Measurements from ENCODE around the gene RTN1. TPM values are rescaled to one million over a fixed set of nuclear protein-coding genes. Genes with fewer than 3 reads are reported as not detected.
A peak's percentile ranks its signal among the peaks of the same experiment; 100 is the strongest.

The RTN1 gene
- total and polyA plus RNA-seq, 3 experiments from 2014 or later: 0.13 TPM; not detected in 2

- Histone ChIP-seq H3K9me3 (ENCODE audit: low read length) (no peaks in the 10 kb centered on the region), H3K36me3 (ENCODE audit: insufficient read depth, low read length) (no peaks in the 10 kb centered on the region), H3K4me1 (ENCODE audit: insufficient read depth, low read length) (no peaks in the 10 kb centered on the region), H3K27me3 (ENCODE audit: insufficient read depth, low read length, poor library complexity, severe bottlenecking) (no peaks in the 10 kb centered on the region), H3K27ac (ENCODE audit: low read depth, low read length) (no peak overlapping the region), H3K4me3 (ENCODE audit: low read length) (no peak overlapping the region)
- H3K9me3 Mint-ChIP-seq: peaks cover 0 to 1% (median 0%) of the 10 kb centered on the region in 5 donors
- peaks cover 6 to 16% of the 10 kb centered on the region in 2 donors for H3K27me3 Mint-ChIP-seq
- POLR2A ChIA-PET: no interaction called here
- no peak overlapping the region for H3K4me3 Mint-ChIP-seq
- CTCF ChIA-PET: interaction anchor here (0.8 kb wide), 1 partner anchor 9 kb away, joined by 3 read pairs; no protein-coding TSS in a partner anchor
- no peaks in the 10 kb centered on the region for H3K4me1 Mint-ChIP-seq
- H3K27ac Mint-ChIP-seq: no peak overlapping the region
- DNase-seq: no peak
- H3K36me3 Mint-ChIP-seq: no peaks in the 10 kb centered on the region
Measured at GRCh38 chr14:59904184-59904583, 33.6 kb upstream of the RTN1 start.

- ChIA-PET CTCF (interaction anchor here (0.8 kb wide), 1 partner anchor 644 kb away, joined by 3 read pairs; no protein-coding TSS in a partner anchor), POLR2A (no interaction called here)
- Mint-ChIP-seq H3K4me3 (no peak overlapping the region), H3K27me3 (peaks cover 5 to 26% of the 10 kb centered on the region in 2 donors), H3K4me1 (no peaks in the 10 kb centered on the region), H3K36me3 (no peaks in the 10 kb centered on the region), H3K27ac (no peak overlapping the region), H3K9me3 (peaks cover 0 to 1% (median 0%) of the 10 kb centered on the region in 5 donors)
- H3K9me3 ChIP-seq (ENCODE audit: low read length): no peaks in the 10 kb centered on the region
- no peaks in the 10 kb centered on the region for H3K27me3 ChIP-seq (ENCODE audit: insufficient read depth, low read length, poor library complexity, severe bottlenecking)
- no peak for DNase-seq
- H3K36me3 ChIP-seq (ENCODE audit: insufficient read depth, low read length): no peaks in the 10 kb centered on the region
- H3K4me3 ChIP-seq (ENCODE audit: low read length): no peak overlapping the region
- no peak overlapping the region for H3K27ac ChIP-seq (ENCODE audit: low read depth, low read length)
- H3K4me1 ChIP-seq (ENCODE audit: insufficient read depth, low read length): no peaks in the 10 kb centered on the region
Measured at GRCh38 chr14:59900556-59900955, 30.0 kb upstream of the RTN1 start.

- H3K4me1 Mint-ChIP-seq: no peaks in the 10 kb centered on the region
- H3K27ac Mint-ChIP-seq: no peak overlapping the region
- no peak overlapping the region for H3K27ac ChIP-seq (ENCODE audit: low read depth, low read length)
- no peak overlapping the region for H3K4me3 ChIP-seq (ENCODE audit: low read length)
- CTCF ChIA-PET: no interaction called here
- POLR2A ChIA-PET: no interaction called here
- no peaks in the 10 kb centered on the region for H3K9me3 ChIP-seq (ENCODE audit: low read length)
- DNase-seq: no peak
- H3K9me3 Mint-ChIP-seq: peaks cover 0 to 1% (median 0%) of the 10 kb centered on the region in 5 donors
- H3K27me3 ChIP-seq (ENCODE audit: insufficient read depth, low read length, poor library complexity, severe bottlenecking): no peaks in the 10 kb centered on the region
- H3K4me3 Mint-ChIP-seq: no peak overlapping the region
- H3K27me3 Mint-ChIP-seq: peaks cover 3 to 33% of the 10 kb centered on the region in 2 donors
- no peaks in the 10 kb centered on the region for H3K36me3 Mint-ChIP-seq
- no peaks in the 10 kb centered on the region for H3K36me3 ChIP-seq (ENCODE audit: insufficient read depth, low read length)
- no peaks in the 10 kb centered on the region for H3K4me1 ChIP-seq (ENCODE audit: insufficient read depth, low read length)
Measured at GRCh38 chr14:59897757-59898383, 27.3 kb upstream of the RTN1 start.

GRCh38 chr14:59895721-59896120 is 25.1 kb upstream of the RTN1 start:
- CTCF ChIA-PET: interaction anchor here (1.1 kb wide), 1 partner anchor 9 kb away, joined by 3 read pairs; no protein-coding TSS in a partner anchor
- H3K9me3 Mint-ChIP-seq: no peaks in the 10 kb centered on the region
- no peak for DNase-seq
- Histone ChIP-seq H3K36me3 (ENCODE audit: insufficient read depth, low read length) (no peaks in the 10 kb centered on the region), H3K9me3 (ENCODE audit: low read length) (no peaks in the 10 kb centered on the region), H3K4me1 (ENCODE audit: insufficient read depth, low read length) (no peaks in the 10 kb centered on the region), H3K27me3 (ENCODE audit: insufficient read depth, low read length, poor library complexity, severe bottlenecking) (no peaks in the 10 kb centered on the region), H3K4me3 (ENCODE audit: low read length) (no peak overlapping the region), H3K27ac (ENCODE audit: low read depth, low read length) (no peak overlapping the region)
- no peaks in the 10 kb centered on the region for H3K36me3 Mint-ChIP-seq
- POLR2A ChIA-PET: no interaction called here
- H3K27ac Mint-ChIP-seq: no peak overlapping the region
- H3K4me3 Mint-ChIP-seq: no peak overlapping the region
- H3K4me1 Mint-ChIP-seq: no peaks in the 10 kb centered on the region
- peaks cover 1 to 30% of the 10 kb centered on the region in 2 donors for H3K27me3 Mint-ChIP-seq

- Histone ChIP-seq H3K4me3 (ENCODE audit: low read length) (no peak overlapping the region), H3K9me3 (ENCODE audit: low read length) (no peaks in the 10 kb centered on the region), H3K27ac (ENCODE audit: low read depth, low read length) (no peak overlapping the region), H3K4me1 (ENCODE audit: insufficient read depth, low read length) (no peaks in the 10 kb centered on the region), H3K27me3 (ENCODE audit: insufficient read depth, low read length, poor library complexity, severe bottlenecking) (no peaks in the 10 kb centered on the region), H3K36me3 (ENCODE audit: insufficient read depth, low read length) (no peaks in the 10 kb centered on the region)
- Mint-ChIP-seq H3K27ac (no peak overlapping the region), H3K27me3 (peaks cover 6 to 16% of the 10 kb centered on the region in 2 donors), H3K4me1 (no peaks in the 10 kb centered on the region), H3K4me3 (no peak overlapping the region), H3K9me3 (peaks cover 0 to 4% (median 0%) of the 10 kb centered on the region in 5 donors), H3K36me3 (no peaks in the 10 kb centered on the region)
- POLR2A ChIA-PET: no interaction called here
- no peak for DNase-seq
- CTCF ChIA-PET: no interaction called here
Measured at GRCh38 chr14:59890676-59891075, 20.1 kb upstream of the RTN1 start.

- H3K27ac ChIP-seq (ENCODE audit: low read depth, low read length): no peak overlapping the region
- DNase-seq: no peak
- Mint-ChIP-seq H3K9me3 (peaks cover 0 to 7% (median 4%) of the 10 kb centered on the region in 5 donors), H3K27ac (no peak overlapping the region), H3K27me3 (peaks cover 13 to 25% of the 10 kb centered on the region in 2 donors), H3K36me3 (no peaks in the 10 kb centered on the region), H3K4me1 (no peaks in the 10 kb centered on the region), H3K4me3 (no peak overlapping the region)
- POLR2A ChIA-PET: no interaction called here
- H3K4me1 ChIP-seq (ENCODE audit: insufficient read depth, low read length): no peaks in the 10 kb centered on the region
- no peak overlapping the region for H3K4me3 ChIP-seq (ENCODE audit: low read length)
- H3K9me3 ChIP-seq (ENCODE audit: low read length): no peaks in the 10 kb centered on the region
- no peaks in the 10 kb centered on the region for H3K36me3 ChIP-seq (ENCODE audit: insufficient read depth, low read length)
- CTCF ChIA-PET: no interaction called here
- H3K27me3 ChIP-seq (ENCODE audit: insufficient read depth, low read length, poor library complexity, severe bottlenecking): no peaks in the 10 kb centered on the region
Measured at GRCh38 chr14:59882957-59883356, 12.4 kb upstream of the RTN1 start.

- Mint-ChIP-seq H3K36me3 (no peaks in the 10 kb centered on the region), H3K4me3 (peak overlapping the region in 5 of 7 donors; percentile 38 to 78 (median 70)), H3K9me3 (peaks cover 0 to 2% (median 0%) of the 10 kb centered on the region in 5 donors), H3K27me3 (peaks cover 35 to 57% of the 10 kb centered on the region in 2 donors), H3K4me1 (peaks cover 6 to 15% (median 9%) of the 10 kb centered on the region in 3 donors), H3K27ac (no peak overlapping the region)
- POLR2A ChIA-PET: no interaction called here
- no peak overlapping the region for H3K27ac ChIP-seq (ENCODE audit: low read depth, low read length)
- no peak for DNase-seq
- no peak overlapping the region for H3K4me3 ChIP-seq (ENCODE audit: low read length)
- H3K4me1 ChIP-seq (ENCODE audit: insufficient read depth, low read length): no peaks in the 10 kb centered on the region
- H3K36me3 ChIP-seq (ENCODE audit: insufficient read depth, low read length): no peaks in the 10 kb centered on the region
- H3K9me3 ChIP-seq (ENCODE audit: low read length): no peaks in the 10 kb centered on the region
- CTCF ChIA-PET: interaction anchor here (1.0 kb wide), 1 partner anchor 14 kb away, joined by 3 read pairs; no protein-coding TSS in a partner anchor
- H3K27me3 ChIP-seq (ENCODE audit: insufficient read depth, low read length, poor library complexity, severe bottlenecking): peaks cover 8% of the 10 kb centered on the region
Measured at GRCh38 chr14:59871166-59871495, 555 bp upstream of the RTN1 start.

- peaks cover 6 to 15% (median 9%) of the 10 kb centered on the region in 3 donors for H3K4me1 Mint-ChIP-seq
- POLR2A ChIA-PET: no interaction called here
Measured at GRCh38 chr14:59869381-59870255, 958 bp downstream of the RTN1 start.

More at GRCh38 chr14:59869381-59870255, 958 bp downstream of the RTN1 start:
- H3K27ac ChIP-seq (ENCODE audit: low read depth, low read length): no peak overlapping the region
- H3K4me3 Mint-ChIP-seq: peak overlapping the region in 5 of 7 donors; percentile 13 to 46 (median 29)
- no peak for DNase-seq
- H3K9me3 Mint-ChIP-seq: peaks cover 0 to 3% (median 0%) of the 10 kb centered on the region in 5 donors
- H3K9me3 ChIP-seq (ENCODE audit: low read length): no peaks in the 10 kb centered on the region
- CTCF ChIA-PET: no interaction called here
- no peaks in the 10 kb centered on the region for H3K36me3 ChIP-seq (ENCODE audit: insufficient read depth, low read length)
- no peaks in the 10 kb centered on the region for H3K4me1 ChIP-seq (ENCODE audit: insufficient read depth, low read length)
- H3K27ac Mint-ChIP-seq: no peak overlapping the region
- peaks cover 8% of the 10 kb centered on the region for H3K27me3 ChIP-seq (ENCODE audit: insufficient read depth, low read length, poor library complexity, severe bottlenecking)
- no peaks in the 10 kb centered on the region for H3K36me3 Mint-ChIP-seq
- H3K27me3 Mint-ChIP-seq: peaks cover 39 to 68% of the 10 kb centered on the region in 2 donors
- no peak overlapping the region for H3K4me3 ChIP-seq (ENCODE audit: low read length)

Data from CD8-positive, alpha-beta memory T cell (primary cell).